ENCODE results near the gene PLEKHH3.

PLEKHH3 gene

GRCh38 chr17:42672038-42672437 lies 4.8 kb downstream of the PLEKHH3 start:
- TF ChIP-seq, protein P1, sequence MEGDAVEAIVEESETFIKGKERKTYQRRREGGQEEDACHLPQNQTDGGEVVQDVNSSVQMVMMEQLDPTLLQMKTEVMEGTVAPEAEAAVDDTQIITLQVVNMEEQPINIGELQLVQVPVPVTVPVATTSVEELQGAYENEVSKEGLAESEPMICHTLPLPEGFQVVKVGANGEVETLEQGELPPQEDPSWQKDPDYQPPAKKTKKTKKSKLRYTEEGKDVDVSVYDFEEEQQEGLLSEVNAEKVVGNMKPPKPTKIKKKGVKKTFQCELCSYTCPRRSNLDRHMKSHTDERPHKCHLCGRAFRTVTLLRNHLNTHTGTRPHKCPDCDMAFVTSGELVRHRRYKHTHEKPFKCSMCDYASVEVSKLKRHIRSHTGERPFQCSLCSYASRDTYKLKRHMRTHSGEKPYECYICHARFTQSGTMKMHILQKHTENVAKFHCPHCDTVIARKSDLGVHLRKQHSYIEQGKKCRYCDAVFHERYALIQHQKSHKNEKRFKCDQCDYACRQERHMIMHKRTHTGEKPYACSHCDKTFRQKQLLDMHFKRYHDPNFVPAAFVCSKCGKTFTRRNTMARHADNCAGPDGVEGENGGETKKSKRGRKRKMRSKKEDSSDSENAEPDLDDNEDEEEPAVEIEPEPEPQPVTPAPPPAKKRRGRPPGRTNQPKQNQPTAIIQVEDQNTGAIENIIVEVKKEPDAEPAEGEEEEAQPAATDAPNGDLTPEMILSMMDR (conservative IDR thresholded peaks at IDR 0.05; ENCODE audit: low read depth, low read length), result no peak
- Histone ChIP-seq H3K4me3 (IDR thresholded peaks at IDR 0.05; ENCODE audit: insufficient read depth, low read depth, low read length) (no peak overlapping the region), H3K9ac (no peak overlapping the region), H4K20me1 (ENCODE audit: insufficient read depth) (no peaks in the 10 kb centered on the region), H3K36me3 (ENCODE audit: insufficient read depth) (peaks cover 6% of the 10 kb centered on the region), H3K4me2 (no peak overlapping the region), H3K27me3 (ENCODE audit: insufficient read depth, low read depth) (no peaks in the 10 kb centered on the region), H2AFZ (ENCODE audit: low read depth) (no peak overlapping the region), H3K27ac (no peak overlapping the region), H3K79me2 (ENCODE audit: insufficient read depth, low read depth) (peaks cover 57% of the 10 kb centered on the region), H3K4me1 (ENCODE audit: low read depth, poor library complexity, severe bottlenecking) (peaks cover 26% of the 10 kb centered on the region)

GRCh38 chr17:42670789-42671657 lies 5.8 kb downstream of the PLEKHH3 start:
- peaks cover 26% of the 10 kb centered on the region for H3K4me1 ChIP-seq (ENCODE audit: low read depth, poor library complexity, severe bottlenecking)
- H4K20me1 ChIP-seq (ENCODE audit: insufficient read depth), result no peaks in the 10 kb centered on the region
- no peak overlapping the region for H2AFZ ChIP-seq (ENCODE audit: low read depth)
- no peaks in the 10 kb centered on the region for H3K27me3 ChIP-seq (ENCODE audit: insufficient read depth, low read depth)
- H3K36me3 ChIP-seq (ENCODE audit: insufficient read depth), result peaks cover 6% of the 10 kb centered on the region
- TF ChIP-seq, protein P1 (conservative IDR thresholded peaks at IDR 0.05; ENCODE audit: low read depth, low read length), result no peak
- H3K27ac ChIP-seq, result no peak overlapping the region
- H3K4me3 ChIP-seq (IDR thresholded peaks at IDR 0.05; ENCODE audit: insufficient read depth, low read depth, low read length), result no peak overlapping the region
- no peak overlapping the region for H3K9ac ChIP-seq
- H3K79me2 ChIP-seq (ENCODE audit: insufficient read depth, low read depth), result peaks cover 50% of the 10 kb centered on the region
- no peak overlapping the region for H3K4me2 ChIP-seq

- H3K4me1 ChIP-seq (ENCODE audit: low read depth, poor library complexity, severe bottlenecking), result peaks cover 26% of the 10 kb centered on the region
- H4K20me1 ChIP-seq (ENCODE audit: insufficient read depth), result no peaks in the 10 kb centered on the region
- no peak overlapping the region for H2AFZ ChIP-seq (ENCODE audit: low read depth)
- H3K27me3 ChIP-seq (ENCODE audit: insufficient read depth, low read depth), result no peaks in the 10 kb centered on the region
- no peak overlapping the region for H3K9ac ChIP-seq
- H3K4me2 ChIP-seq, result no peak overlapping the region
- H3K4me3 ChIP-seq (IDR thresholded peaks at IDR 0.05; ENCODE audit: insufficient read depth, low read depth, low read length), result no peak overlapping the region
- H3K27ac ChIP-seq, result no peak overlapping the region
- H3K79me2 ChIP-seq (ENCODE audit: insufficient read depth, low read depth), result peaks cover 41% of the 10 kb centered on the region
- peaks cover 6% of the 10 kb centered on the region for H3K36me3 ChIP-seq (ENCODE audit: insufficient read depth)
- TF ChIP-seq, protein P1 (conservative IDR thresholded peaks at IDR 0.05; ENCODE audit: low read depth, low read length), result no peak
Observed at GRCh38 chr17:42669977-42670788, 6.6 kb downstream of the PLEKHH3 start.

- Histone ChIP-seq H2AFZ (ENCODE audit: low read depth) (no peak overlapping the region), H3K79me2 (ENCODE audit: insufficient read depth, low read depth) (peaks cover 36% of the 10 kb centered on the region), H4K20me1 (ENCODE audit: insufficient read depth) (no peaks in the 10 kb centered on the region), H3K4me3 (IDR thresholded peaks at IDR 0.05; ENCODE audit: insufficient read depth, low read depth, low read length) (no peak overlapping the region), H3K36me3 (ENCODE audit: insufficient read depth) (peaks cover 6% of the 10 kb centered on the region), H3K4me1 (ENCODE audit: low read depth, poor library complexity, severe bottlenecking) (peaks cover 24% of the 10 kb centered on the region), H3K4me2 (no peak overlapping the region), H3K9ac (no peak overlapping the region), H3K27me3 (ENCODE audit: insufficient read depth, low read depth) (no peaks in the 10 kb centered on the region), H3K27ac (no peak overlapping the region)
- TF ChIP-seq, protein P1 (conservative IDR thresholded peaks at IDR 0.05; ENCODE audit: low read depth, low read length), result no peak
Observed at GRCh38 chr17:42669705-42669976, 7.2 kb downstream of the PLEKHH3 start.

Data from KMS-11 (cell line).